Measurements from ENCODE around the gene CXXC5. TPM values are rescaled to one million over a fixed set of nuclear protein-coding genes. Genes with fewer than 3 reads are reported as not detected.

Gene CXXC5
- total RNA-seq, 2 experiments from 2014 or later: 0.82 to 1.1 TPM

DNA sequence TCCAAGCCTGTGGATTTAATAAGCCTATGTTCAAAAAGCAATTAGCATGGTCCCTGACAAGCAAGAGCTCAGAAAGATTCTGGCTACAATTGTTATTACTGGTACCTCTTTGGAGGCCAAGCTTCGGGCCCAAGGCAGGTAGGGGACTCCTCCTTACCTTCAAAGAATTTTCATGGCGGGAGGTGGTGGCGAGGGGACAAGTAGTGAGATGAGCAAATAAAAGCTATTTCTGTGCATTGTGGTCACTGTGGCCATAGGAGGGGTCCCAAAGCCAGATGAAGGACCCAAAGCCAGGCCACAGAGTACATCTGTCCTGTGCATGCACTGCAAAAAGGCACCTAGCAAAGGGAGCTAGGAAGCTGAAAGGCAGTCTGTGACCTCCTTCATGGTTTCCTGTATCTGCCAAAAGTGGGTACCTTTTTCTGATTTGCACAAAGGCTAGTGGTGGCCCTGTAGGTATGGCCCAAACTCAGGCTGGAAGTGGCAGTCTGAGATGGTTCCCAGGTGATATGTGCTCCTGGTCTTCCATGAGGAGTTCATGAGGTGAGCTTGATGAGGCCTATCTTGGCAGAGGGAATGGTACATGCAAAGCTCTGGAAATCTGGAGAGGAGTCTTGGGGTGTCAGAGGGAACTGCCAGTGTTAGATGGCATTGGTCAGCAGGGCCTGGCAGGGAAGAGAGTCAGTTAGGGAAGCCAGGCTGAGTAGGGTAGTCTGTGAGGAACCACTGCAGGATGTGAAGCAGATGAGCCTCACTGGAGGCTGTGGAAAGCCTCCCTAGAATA is 3.3 kb upstream of the CXXC5 start:
- Mint-ChIP-seq H3K4me3 (no peak overlapping the region), H3K4me1 (peaks cover 9% of the 10 kb centered on the region), H3K36me3 (ENCODE audit: low read depth) (no peaks in the 10 kb centered on the region), H3K27ac (no peak overlapping the region), H3K9me3 (ENCODE audit: low read depth) (no peaks in the 10 kb centered on the region), H3K27me3 (peaks cover 24% of the 10 kb centered on the region)
- ATAC-seq (no peak), DNase-seq (peak; percentile 9)
- CTCF ChIA-PET: interaction anchor here (1.1 to 1.4 kb wide), 2 partner anchors 11 to 13 kb away, joined by 3 to 7 read pairs; no protein-coding TSS in a partner anchor
- POLR2A ChIA-PET: interaction anchor here (0.5 to 1.8 kb wide), 4 partner anchors 9 to 81 kb away, joined by 3 to 11 read pairs (median 4); no protein-coding TSS in a partner anchor
- intact Hi-C loops (cut with DNase I, micrococcal nuclease): loop anchor here in 1 of 2 experiments (5.0 kb wide), 1 partner anchor 202 kb away; no protein-coding TSS in a partner anchor

DNA sequence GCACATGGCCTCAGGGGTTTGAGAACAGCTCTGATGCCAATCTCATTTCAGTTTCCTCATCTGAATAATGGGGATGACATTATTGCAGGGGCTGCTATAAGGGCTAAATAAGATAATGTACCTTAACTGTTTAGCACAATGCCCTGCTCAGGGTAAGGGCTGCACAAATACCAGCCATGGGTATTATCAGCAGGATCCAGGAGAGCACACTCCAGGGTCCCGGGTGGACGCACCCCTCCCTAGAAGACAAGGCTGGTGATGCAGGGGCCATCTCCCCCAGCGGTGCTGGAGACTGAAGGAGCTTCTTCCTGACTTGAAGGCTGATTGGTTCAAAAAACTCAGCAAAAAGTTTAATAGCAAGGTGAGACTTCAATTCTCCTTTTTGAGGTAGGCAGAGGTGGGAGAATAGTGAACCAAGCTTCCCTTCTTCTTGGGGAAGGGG is 2.7 kb upstream of the CXXC5 start:
- CTCF ChIA-PET: interaction anchor here (0.7 to 1.4 kb wide), 3 partner anchors 10 to 14 kb away, joined by 3 to 7 read pairs (median 3); no protein-coding TSS in a partner anchor
- intact Hi-C loops (cut with DNase I, micrococcal nuclease): loop anchor here in 1 of 2 experiments (5.0 kb wide), 1 partner anchor 202 kb away; no protein-coding TSS in a partner anchor
- DNase-seq (no peak), ATAC-seq (no peak)
- Mint-ChIP-seq H3K36me3 (ENCODE audit: low read depth) (no peaks in the 10 kb centered on the region), H3K4me1 (peaks cover 13% of the 10 kb centered on the region), H3K27me3 (peaks cover 28% of the 10 kb centered on the region), H3K27ac (no peak overlapping the region), H3K4me3 (no peak overlapping the region), H3K9me3 (ENCODE audit: low read depth) (no peaks in the 10 kb centered on the region)
- POLR2A ChIA-PET: interaction anchor here (1.8 kb wide), 1 partner anchor 10 kb away, joined by 4 read pairs; no protein-coding TSS in a partner anchor

DNA sequence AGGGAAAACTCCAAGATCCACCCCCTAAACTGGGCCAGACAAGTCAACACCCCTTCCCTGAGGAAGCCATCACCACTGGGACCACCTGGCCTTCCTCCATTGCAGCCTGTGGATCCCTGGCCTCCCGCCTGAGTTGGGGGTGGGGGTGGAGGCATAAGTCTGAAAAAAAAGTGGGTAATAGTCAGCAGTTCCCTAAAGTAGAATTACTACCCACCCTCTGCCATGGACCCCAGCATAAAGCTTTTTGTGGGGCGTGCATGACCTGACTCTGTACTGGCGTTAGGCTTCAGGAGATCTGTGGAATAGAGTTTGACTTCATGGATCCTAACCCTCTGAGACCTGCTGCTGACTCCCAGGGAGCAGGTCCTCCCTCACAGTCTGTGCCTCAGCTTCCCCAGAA is 2.0 kb upstream of the CXXC5 start:
- DNase-seq (no peak), ATAC-seq (no peak)
- H3K27me3 Mint-ChIP-seq: peaks cover 33% of the 10 kb centered on the region
- no peak overlapping the region for H3K4me3 Mint-ChIP-seq
- POLR2A ChIA-PET: no interaction called here
- no peak overlapping the region for H3K27ac Mint-ChIP-seq
- peaks cover 18% of the 10 kb centered on the region for H3K4me1 Mint-ChIP-seq
- intact Hi-C loops (cut with DNase I, micrococcal nuclease): loop anchor here in 1 of 2 experiments (5.0 kb wide), 1 partner anchor 201 kb away; no protein-coding TSS in a partner anchor
- CTCF ChIA-PET: interaction anchor here (0.7 kb wide), 1 partner anchor 10 kb away, joined by 3 read pairs; no protein-coding TSS in a partner anchor
- H3K9me3 Mint-ChIP-seq (ENCODE audit: low read depth): no peaks in the 10 kb centered on the region
- no peaks in the 10 kb centered on the region for H3K36me3 Mint-ChIP-seq (ENCODE audit: low read depth)

DNA sequence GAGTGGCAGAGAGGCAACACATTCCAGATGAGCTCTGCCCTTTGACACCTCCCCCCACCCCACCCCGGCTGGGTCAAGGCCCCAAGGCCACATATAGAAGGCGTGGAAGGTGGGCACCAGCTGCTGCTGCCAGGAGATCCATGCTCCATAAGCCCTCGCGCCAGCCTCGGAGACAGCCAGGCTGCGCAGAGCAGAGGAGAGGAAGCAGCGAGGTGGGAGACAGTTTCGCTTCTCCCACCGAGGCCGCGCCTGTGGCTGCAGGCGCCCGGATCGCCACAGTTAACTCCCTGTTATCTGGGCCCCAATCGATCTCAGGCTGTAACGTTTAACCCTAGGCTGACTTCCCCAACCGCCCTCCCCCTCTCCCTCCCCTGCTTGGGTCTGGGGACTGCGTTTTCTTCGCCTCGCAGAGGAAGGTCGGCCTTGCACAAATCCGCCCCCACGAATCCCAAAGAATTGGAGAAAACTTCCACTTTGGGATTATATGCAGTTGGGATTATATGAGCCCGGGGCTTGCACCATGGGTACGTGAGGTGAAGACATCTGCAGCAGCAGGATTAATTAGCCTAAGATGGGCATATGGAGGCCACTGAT is 1.1 kb upstream of the CXXC5 start:
- Mint-ChIP-seq H3K27ac (no peak overlapping the region), H3K9me3 (ENCODE audit: low read depth) (no peaks in the 10 kb centered on the region), H3K4me1 (peaks cover 27% of the 10 kb centered on the region), H3K27me3 (peaks cover 39% of the 10 kb centered on the region), H3K4me3 (no peak overlapping the region), H3K36me3 (ENCODE audit: low read depth) (no peaks in the 10 kb centered on the region)
- CTCF ChIA-PET: interaction anchor here (1.3 kb wide), 1 partner anchor 15 kb away, joined by 3 read pairs; no protein-coding TSS in a partner anchor
- DNase-seq: peak; percentile 9
- no peak for ATAC-seq
- POLR2A ChIA-PET: no interaction called here
- intact Hi-C loops (cut with DNase I, micrococcal nuclease): loop anchor here in 1 of 2 experiments (5.0 kb wide), 1 partner anchor 200 kb away; no protein-coding TSS in a partner anchor

DNA sequence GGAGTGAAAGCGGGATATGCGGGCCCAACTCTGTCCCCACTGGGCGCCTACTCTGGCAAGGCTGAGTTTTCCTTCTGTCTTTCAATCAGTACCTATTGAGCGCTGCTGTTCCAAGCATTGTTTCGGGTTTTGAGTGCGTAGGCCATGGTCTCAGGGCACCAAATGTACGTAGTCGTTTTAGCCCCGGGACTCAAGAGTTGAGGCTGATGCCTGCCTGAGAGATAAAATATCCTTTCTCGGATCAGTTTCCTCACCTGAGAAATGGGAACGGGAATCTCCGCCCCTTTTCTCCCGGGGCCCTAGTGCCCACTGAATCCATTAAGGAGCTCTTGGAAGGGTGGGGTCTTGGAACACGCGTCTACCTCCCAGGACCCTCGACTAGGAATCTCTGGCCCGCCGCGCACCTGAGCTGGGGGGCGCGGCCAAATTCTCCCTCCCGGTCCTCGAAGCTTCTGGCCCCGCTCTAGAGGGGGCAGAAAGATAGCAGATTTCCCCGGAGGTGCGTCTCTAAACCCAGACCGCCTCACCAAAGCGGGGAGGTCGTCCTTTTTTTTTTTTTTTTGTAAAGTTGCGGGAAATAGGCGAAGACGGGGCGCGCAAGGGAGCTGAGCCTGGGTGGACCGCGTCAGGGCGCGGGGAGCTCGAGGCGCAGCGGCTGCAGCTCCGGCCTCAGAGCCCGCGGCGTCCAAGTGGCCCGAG is 494 bp upstream of the CXXC5 start:
- H3K4me3 Mint-ChIP-seq: no peak overlapping the region
- no peak overlapping the region for H3K27ac Mint-ChIP-seq
- ChIA-PET POLR2A (interaction anchor here (1.2 kb wide), 1 partner anchor 10 kb away, joined by 9 read pairs; no protein-coding TSS in a partner anchor), CTCF (interaction anchor here (0.6 to 1.4 kb wide), 11 partner anchors 9 to 512 kb away, joined by 3 to 8 read pairs (median 3); no protein-coding TSS in a partner anchor)
- H3K36me3 Mint-ChIP-seq (ENCODE audit: low read depth): no peaks in the 10 kb centered on the region
- peaks cover 34% of the 10 kb centered on the region for H3K4me1 Mint-ChIP-seq
- H3K9me3 Mint-ChIP-seq (ENCODE audit: low read depth): no peaks in the 10 kb centered on the region
- ATAC-seq (no peak), DNase-seq (peak; percentile 4)
- intact Hi-C loops (cut with DNase I, micrococcal nuclease): loop anchor here (1.0 to 5.0 kb wide), 3 partner anchors 10 to 200 kb away; no protein-coding TSS in a partner anchor
- H3K27me3 Mint-ChIP-seq: peaks cover 45% of the 10 kb centered on the region

DNA sequence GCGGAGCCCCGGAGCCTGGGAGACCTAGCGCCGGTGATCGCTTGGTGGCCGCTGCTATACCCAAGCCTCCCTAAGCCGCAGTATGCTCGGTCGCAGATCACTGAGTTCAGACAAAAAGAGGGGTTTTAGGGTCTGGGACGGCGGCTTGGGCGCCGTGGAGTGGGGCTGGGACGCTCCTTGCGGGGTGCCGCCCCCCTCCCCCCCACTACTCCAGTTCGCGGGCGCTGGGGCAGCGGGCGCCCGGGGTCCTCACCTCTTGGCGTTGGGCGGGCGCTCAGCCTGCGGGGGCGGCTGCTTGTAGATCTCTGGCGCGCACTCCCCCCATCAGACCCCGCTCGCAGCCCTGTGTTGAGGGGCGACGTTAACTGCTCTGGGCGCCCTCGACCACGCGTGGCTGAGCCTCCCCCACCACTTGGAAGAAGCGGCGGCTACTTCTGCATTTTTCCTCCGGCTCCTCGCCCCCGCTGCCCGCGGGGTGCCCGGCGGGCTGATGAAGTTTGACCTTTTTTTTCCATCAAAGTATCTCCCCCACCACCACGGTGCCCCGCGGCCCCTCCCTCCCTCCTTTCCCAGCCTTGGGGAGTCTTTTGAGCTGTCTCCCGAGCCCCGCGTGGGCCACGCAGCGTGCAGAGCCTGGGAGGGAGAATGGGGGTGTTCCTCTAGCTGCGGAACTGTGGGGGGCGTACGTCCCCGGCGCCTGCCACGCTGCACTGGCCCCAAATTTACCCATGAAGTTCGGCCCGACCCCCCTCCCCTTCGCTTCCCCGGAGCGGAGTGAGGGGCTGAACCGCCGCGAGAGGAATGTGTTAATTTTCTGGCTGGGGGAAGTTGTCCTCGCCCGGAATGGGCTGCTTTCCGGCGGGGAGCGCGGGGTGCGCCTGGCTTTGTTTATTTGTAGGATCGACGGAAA is 1.2 kb downstream of the CXXC5 start:
- peak; percentile 42 for DNase-seq
- Mint-ChIP-seq H3K9me3 (ENCODE audit: low read depth) (no peaks in the 10 kb centered on the region), H3K27ac (no peak overlapping the region), H3K27me3 (peaks cover 55% of the 10 kb centered on the region), H3K4me1 (peaks cover 35% of the 10 kb centered on the region), H3K4me3 (peak overlapping the region; percentile 60), H3K36me3 (ENCODE audit: low read depth) (no peaks in the 10 kb centered on the region)
- intact Hi-C loops (cut with DNase I, micrococcal nuclease): loop anchor here in 1 of 2 experiments (5.0 kb wide), 1 partner anchor 198 kb away; no protein-coding TSS in a partner anchor
- POLR2A ChIA-PET: no interaction called here
- CTCF ChIA-PET: interaction anchor here (0.7 to 1.6 kb wide), 4 partner anchors 11 to 258 kb away, joined by 3 to 7 read pairs (median 3); no protein-coding TSS in a partner anchor
- ATAC-seq: no peak

DNA sequence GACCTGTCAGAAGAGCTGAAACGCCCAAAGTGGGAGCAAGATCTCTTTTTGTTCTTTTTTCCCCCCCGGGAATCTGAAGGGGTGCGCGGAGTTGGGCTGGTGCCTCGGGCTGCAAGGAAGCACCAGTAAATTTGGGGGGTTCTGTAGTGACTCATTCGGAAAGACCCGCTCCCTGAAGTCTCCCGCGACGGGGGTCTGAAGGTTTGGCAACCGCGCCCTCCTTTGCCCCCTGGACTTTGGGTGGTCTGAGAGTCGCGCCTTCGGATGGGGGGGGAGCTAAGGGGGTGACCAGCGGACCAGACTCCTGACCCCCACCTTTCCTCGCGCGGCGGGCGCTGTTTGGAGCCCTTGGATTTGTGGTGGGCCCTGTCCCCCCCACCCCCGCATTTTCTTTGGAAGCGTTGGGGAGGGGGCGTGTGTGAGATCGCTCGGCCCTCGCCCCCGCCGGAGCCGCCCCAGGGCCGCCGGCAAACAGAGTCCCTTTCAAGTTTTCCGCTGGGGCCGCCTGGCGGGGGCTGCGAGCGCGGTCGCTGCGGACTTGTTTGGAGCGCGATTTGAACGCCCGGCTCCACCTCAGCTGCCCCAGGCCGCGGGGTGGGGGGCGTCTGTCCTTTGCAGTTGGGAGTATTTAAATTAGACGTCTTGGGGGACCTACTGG is 2.0 kb downstream of the CXXC5 start:
- CTCF ChIA-PET: interaction anchor here (0.7 to 1.6 kb wide), 6 partner anchors 8 to 137 kb away, joined by 3 to 7 read pairs (median 3); no protein-coding TSS in a partner anchor
- intact Hi-C loops (cut with DNase I, micrococcal nuclease): no loop called here
- POLR2A ChIA-PET: no interaction called here
- H3K9me3 Mint-ChIP-seq (ENCODE audit: low read depth): no peaks in the 10 kb centered on the region
- H3K27ac Mint-ChIP-seq: no peak overlapping the region
- DNase-seq: peak; percentile 58
- peaks cover 52% of the 10 kb centered on the region for H3K27me3 Mint-ChIP-seq
- H3K4me1 Mint-ChIP-seq: peaks cover 35% of the 10 kb centered on the region
- H3K36me3 Mint-ChIP-seq (ENCODE audit: low read depth): no peaks in the 10 kb centered on the region
- peak overlapping the region; percentile 60 for H3K4me3 Mint-ChIP-seq
- ATAC-seq: no peak

DNA sequence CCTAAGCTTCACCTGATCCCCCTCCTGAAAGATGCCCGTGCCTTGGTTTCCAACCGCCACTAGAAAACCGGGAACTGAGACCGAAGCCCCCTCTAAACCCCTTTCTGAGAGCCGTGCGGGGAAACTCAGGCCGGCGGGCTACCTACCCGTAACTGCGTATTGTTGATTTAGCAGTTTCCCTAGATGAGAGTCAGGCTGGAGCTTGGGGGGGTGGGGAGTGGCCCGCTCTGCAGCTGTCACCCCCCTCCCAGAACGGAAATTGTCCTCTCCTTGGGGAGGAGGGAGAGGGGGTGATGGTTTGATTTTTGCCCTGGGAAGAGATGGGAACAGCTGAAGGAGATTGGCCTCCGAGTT is 2.5 kb downstream of the CXXC5 start:
- Mint-ChIP-seq H3K4me1 (peaks cover 35% of the 10 kb centered on the region), H3K36me3 (ENCODE audit: low read depth) (no peaks in the 10 kb centered on the region), H3K4me3 (no peak overlapping the region), H3K9me3 (ENCODE audit: low read depth) (no peaks in the 10 kb centered on the region), H3K27me3 (peaks cover 51% of the 10 kb centered on the region), H3K27ac (no peak overlapping the region)
- POLR2A ChIA-PET: no interaction called here
- CTCF ChIA-PET: interaction anchor here (0.7 to 1.6 kb wide), 5 partner anchors 9 to 249 kb away, joined by 3 to 7 read pairs (median 4); no protein-coding TSS in a partner anchor
- no peak for DNase-seq
- intact Hi-C loops (cut with DNase I, micrococcal nuclease): no loop called here
- ATAC-seq: no peak

DNA sequence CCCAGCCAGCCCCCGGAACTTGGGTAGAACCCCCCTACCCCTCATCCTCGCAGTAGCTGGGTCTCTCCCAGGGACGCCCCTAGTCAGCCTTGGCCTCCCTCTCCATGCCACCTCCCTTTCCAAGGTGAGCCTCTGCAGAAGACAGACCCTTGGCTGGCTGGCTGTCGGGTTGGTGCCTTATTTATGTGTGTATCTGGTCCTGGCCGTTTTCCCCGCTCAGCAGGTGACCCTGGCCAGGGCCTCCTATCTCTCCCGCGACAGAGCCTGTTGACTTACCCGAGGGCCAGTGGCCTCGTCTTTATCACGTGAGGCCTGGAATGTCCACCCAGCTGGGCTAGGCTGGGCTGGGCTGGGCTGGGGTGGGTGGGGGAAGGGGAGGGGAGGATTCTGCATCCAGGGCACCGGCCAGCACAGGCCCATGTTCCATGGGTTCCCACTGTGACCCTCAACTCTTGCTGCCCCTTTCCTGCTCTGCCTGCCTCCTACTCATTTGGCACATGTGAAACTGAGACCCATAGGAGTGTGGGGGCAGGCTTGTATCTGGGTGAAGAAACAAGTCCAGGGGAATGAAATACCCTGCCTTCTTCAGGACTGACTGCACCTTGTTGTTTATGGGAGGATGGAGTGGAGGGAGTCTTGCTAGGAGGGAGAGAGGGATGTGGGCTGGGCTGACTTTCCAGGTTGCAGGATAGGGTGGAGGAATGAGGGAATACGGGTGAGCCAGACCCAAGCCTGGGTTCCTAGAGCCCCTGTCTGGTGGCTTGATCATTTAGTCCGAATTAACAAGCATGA is 3.1 kb downstream of the CXXC5 start:
- ChIA-PET POLR2A (interaction anchor here (1.0 kb wide), 1 partner anchor 90 kb away, joined by 3 read pairs; the partner anchor contains the start of gene UBE2D2), CTCF (interaction anchor here (0.6 to 1.6 kb wide), 5 partner anchors 9 to 250 kb away, joined by 3 to 6 read pairs (median 3); no protein-coding TSS in a partner anchor)
- ATAC-seq: no peak
- Mint-ChIP-seq H3K27ac (no peak overlapping the region), H3K36me3 (ENCODE audit: low read depth) (no peaks in the 10 kb centered on the region), H3K4me3 (no peak overlapping the region), H3K4me1 (peaks cover 35% of the 10 kb centered on the region), H3K9me3 (ENCODE audit: low read depth) (no peaks in the 10 kb centered on the region), H3K27me3 (peaks cover 48% of the 10 kb centered on the region)
- DNase-seq: no peak
- intact Hi-C loops (cut with DNase I, micrococcal nuclease): no loop called here

Measured in activated CD4-positive, alpha-beta T cell treated with anti-CD3 and anti-CD28 coated beads for 36 hours (primary cell).